Brain microvascular endothelial cell (primary cell): ENCODE data around the gene PLCD3.

Experiments
- DNase-seq: peaks from one replicate; pipeline ENCODE4 v3.0.0-alpha.2; 2020
- H3K27ac ChIP-seq: fragments of 250-450 bp; sonication (Bioruptor Pico); 2 replicates; pipeline ENCODE4 v1.5.1; 2020; ENCODE audit warnings: mild to moderate bottlenecking, moderate library complexity
- H3K27me3 ChIP-seq: fragments of 250-450 bp; sonication (Bioruptor Pico); replicated peaks from 2 replicates; pipeline ENCODE4 v1.5.1; 2020; ENCODE audit warnings: mild to moderate bottlenecking
- H3K36me3 ChIP-seq: fragments of 250-450 bp; sonication (Bioruptor Pico); replicated peaks from 2 replicates; pipeline ENCODE4 v1.5.1; 2020; ENCODE audit warnings: mild to moderate bottlenecking
- H3K4me3 ChIP-seq: 2 replicates; pipeline ENCODE4 v1.5.1; 2011; ENCODE audit warnings: low read depth, mild to moderate bottlenecking, control low read depth, low read length, moderate library complexity
- CTCF ChIP-seq: IDR thresholded peaks from 2 replicates; pipeline ENCODE4 v1.5.1; 2011; ENCODE audit warnings: low read depth, mild to moderate bottlenecking, moderate library complexity, low read length, control low read depth, inconsistent platforms; ENCODE audit errors: missing control alignments
- in situ Hi-C: cut with HindIII; loops from 2 replicates; pipeline ENCODE4 v1.10.0; 2017; ENCODE audit warnings: low sequenced_read_pairs, low pct_ligation_motif_present

Gene PLCD3

GRCh38 chr17:45171338-45172231, 39.3 kb upstream of the PLCD3 start:
- no peaks in the 10 kb centered on the region for H3K36me3 ChIP-seq
- TF ChIP-seq CTCF: no peak
- H3K4me3 ChIP-seq: peak overlapping the region; percentile 3
- DNase-seq: no peak
- no peaks in the 10 kb centered on the region for H3K27me3 ChIP-seq
- in situ Hi-C loops: no loop called here
- H3K27ac ChIP-seq: peak overlapping the region; percentile 28

- no peak for TF ChIP-seq CTCF
- Histone ChIP-seq H3K36me3 (no peaks in the 10 kb centered on the region), H3K27me3 (no peaks in the 10 kb centered on the region), H3K4me3 (peak overlapping the region; percentile 3), H3K27ac (peak overlapping the region; percentile 28)
- peak; percentile 51 for DNase-seq
- in situ Hi-C loops: no loop called here
Observed at GRCh38 chr17:45170931-45171337, 38.6 kb upstream of the PLCD3 start.

DNA sequence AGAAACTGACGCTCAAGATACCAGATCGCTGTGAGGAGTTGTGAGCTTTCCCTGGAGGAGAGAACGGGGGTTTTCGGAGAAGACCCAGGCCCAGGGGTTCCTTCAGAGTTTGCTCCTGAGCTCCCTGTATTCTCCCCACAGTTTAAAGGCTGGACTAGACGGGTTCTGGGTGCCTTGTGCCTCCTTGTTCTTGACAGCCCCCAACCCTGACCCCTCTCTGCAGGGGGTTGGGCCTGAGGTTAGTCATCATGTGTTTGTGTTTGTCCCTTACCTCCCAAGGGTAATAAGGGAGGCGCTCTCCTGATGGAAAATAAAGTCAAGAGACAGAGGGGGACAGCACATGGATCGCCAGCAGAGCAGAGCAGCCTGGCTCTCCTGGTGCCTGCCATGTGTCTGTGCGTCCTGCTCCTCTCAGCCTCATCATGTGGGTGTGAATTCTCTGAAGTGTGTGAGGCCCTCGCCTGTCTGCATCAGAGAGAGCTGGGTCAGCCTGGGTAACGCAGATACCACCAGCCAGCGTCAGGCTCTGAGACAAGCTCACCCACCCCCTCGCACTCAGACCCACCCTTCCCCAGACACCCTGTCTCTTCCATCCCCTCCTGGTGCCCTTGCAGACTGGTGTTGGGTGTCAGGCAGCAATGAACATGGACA, 38.1 kb upstream of the PLCD3 start:
- DNase-seq: no peak
- no peak for TF ChIP-seq CTCF
- no peak overlapping the region for H3K4me3 ChIP-seq
- in situ Hi-C loops: no loop called here
- H3K36me3 ChIP-seq: no peaks in the 10 kb centered on the region
- peak overlapping the region; percentile 4 for H3K27ac ChIP-seq
- no peaks in the 10 kb centered on the region for H3K27me3 ChIP-seq

DNA sequence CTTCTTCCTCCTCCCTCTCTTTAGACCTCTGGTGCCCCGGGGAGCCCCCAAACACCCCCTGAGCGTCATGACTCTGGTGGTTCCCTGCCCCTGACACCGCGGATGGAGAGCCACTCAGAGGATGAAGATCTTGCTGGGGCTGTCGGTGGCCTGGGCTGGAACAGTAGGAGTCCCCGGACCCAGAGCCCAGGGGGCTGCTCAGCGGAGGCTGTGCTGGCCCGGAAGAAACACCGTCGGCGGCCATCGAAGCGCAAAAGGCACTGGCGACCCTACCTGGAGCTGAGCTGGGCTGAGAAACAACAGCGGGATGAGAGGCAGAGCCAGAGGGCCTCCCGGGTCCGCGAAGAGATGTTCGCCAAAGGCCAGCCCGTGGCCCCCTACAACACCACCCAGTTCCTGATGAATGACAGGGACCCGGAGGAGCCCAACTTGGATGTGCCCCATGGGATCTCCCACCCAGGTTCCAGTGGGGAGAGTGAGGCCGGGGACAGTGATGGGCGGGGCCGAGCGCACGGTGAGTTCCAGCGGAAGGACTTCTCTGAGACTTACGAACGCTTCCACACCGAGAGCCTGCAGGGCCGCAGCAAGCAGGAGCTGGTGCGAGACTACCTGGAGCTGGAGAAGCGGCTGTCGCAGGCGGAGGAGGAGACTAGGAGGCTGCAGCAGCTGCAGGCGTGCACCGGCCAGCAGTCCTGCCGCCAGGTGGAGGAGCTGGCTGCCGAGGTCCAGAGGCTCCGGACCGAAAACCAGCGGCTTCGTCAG, 36.9 kb upstream of the PLCD3 start:
- no peak for TF ChIP-seq CTCF
- no peak for DNase-seq
- H3K4me3 ChIP-seq: no peak overlapping the region
- in situ Hi-C loops: no loop called here
- no peaks in the 10 kb centered on the region for H3K36me3 ChIP-seq
- no peaks in the 10 kb centered on the region for H3K27me3 ChIP-seq
- no peak overlapping the region for H3K27ac ChIP-seq

DNA sequence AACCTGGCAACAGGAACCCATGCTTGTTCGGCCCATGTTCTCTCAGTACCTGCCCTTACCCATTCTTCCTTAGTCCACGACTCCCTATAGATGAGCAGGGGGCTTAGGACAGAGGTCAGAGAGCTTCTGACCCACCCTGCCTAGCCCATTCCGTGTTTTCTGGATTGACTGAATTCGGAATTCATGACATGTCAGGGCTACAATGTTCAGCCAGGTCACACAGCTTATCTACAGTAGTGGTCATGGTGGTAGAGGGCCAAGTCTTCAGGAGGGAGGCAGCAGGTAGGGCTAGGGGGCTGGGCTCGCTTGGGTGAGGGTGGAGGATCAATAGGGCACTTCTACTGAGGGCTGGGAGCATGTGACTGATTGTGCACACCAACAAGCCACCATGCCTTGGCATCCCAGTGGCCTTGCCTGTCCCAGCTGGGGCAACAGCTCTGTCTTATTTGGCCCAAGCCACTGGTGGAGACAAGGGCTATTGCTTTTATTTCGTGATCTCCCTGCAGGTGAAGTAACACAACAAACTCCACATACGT, 32.5 kb upstream of the PLCD3 start:
- no peak for TF ChIP-seq CTCF
- H3K36me3 ChIP-seq: no peaks in the 10 kb centered on the region
- H3K27ac ChIP-seq: no peak overlapping the region
- no peak for DNase-seq
- H3K4me3 ChIP-seq: no peak overlapping the region
- H3K27me3 ChIP-seq: no peaks in the 10 kb centered on the region
- in situ Hi-C loops: no loop called here
